ENCODE data around the gene RNF121. TPM values are rescaled to one million over a fixed set of nuclear protein-coding genes. Genes with fewer than 3 reads are reported as not detected.

RNF121 gene
- total and polyA plus RNA-seq, 2 of the 4 experiments (the other 2 are of a cell fraction) = 43.4 to 88.7 TPM

GRCh38 chr11:71951741-71952310, 23.0 kb downstream of the RNF121 start:
- no peak overlapping the region for H4K8ac ChIP-seq (ENCODE audit: low read depth in 2 of 2, low read length in 2 of 2)

More at GRCh38 chr11:71951741-71952310, 23.0 kb downstream of the RNF121 start:
- no peak for ATAC-seq (ENCODE audit: low read depth)
- no peak for DNase-seq
- no peaks in the 10 kb centered on the region; the same call in 1 of the 2 replicates for H3K36me3 ChIP-seq (ENCODE audit: control insufficient read depth, insufficient read depth, low read length)
- intact Hi-C loops (cut with micrococcal nuclease) = no loop called here
- no peak overlapping the region for H2BK5ac ChIP-seq (ENCODE audit: low read depth, low read length, poor library complexity, severe bottlenecking)
- H3K27me3 ChIP-seq (ENCODE audit: control insufficient read depth, insufficient read depth, low read length) = no peaks in the 10 kb centered on the region
- H3K79me1 ChIP-seq (ENCODE audit: low read depth in 1 of 2, low read length in 2 of 2) = peaks cover 46 to 70% of the 10 kb centered on the region in 2 experiments
- H3K23ac ChIP-seq (ENCODE audit: low read depth, low read length) = no peak overlapping the region
- no peak overlapping the region for H4K91ac ChIP-seq (ENCODE audit: insufficient read depth, low read depth, low read length)
- H4K5ac ChIP-seq (ENCODE audit: low read depth, low read length) = no peak overlapping the region
- no peak overlapping the region for H2BK120ac ChIP-seq (ENCODE audit: low read depth, low read length)
- no peak overlapping the region for H2BK20ac ChIP-seq (ENCODE audit: low read depth, low read length)
- H3K9ac ChIP-seq (ENCODE audit: low read depth, low read length) = no peak overlapping the region
- no peak overlapping the region for H2AFZ ChIP-seq (replicated peaks; ENCODE audit: low read length, poor library complexity)
- H3K27ac ChIP-seq (ENCODE audit: insufficient read depth, low read length) = no peak overlapping the region
- POLR2A ChIA-PET (ENCODE audit: unreplicated experiment) = no interaction called here
- CTCF ChIA-PET = interaction anchor here (1.1 kb wide), 1 partner anchor 13 kb away, joined by 3 read pairs; no protein-coding TSS in a partner anchor
- no peak overlapping the region for H2BK15ac ChIP-seq (ENCODE audit: low read depth, low read length)
- no peaks in the 10 kb centered on the region for H3K9me3 ChIP-seq (ENCODE audit: control insufficient read depth, insufficient read depth, low read length)
- in situ Hi-C loops (cut with MboI; ENCODE audit: low sequenced_read_pairs) = no loop called here
- no peak overlapping the region for H3K18ac ChIP-seq (ENCODE audit: low read depth, low read length)
- no peak overlapping the region for H2AK5ac ChIP-seq (ENCODE audit: low read depth, low read length)
- dilution Hi-C loops (cut with HindIII; ENCODE audit: low sequenced_read_pairs, unreplicated experiment) = no loop called here
- peaks cover 8% of the 10 kb centered on the region for H3K4me1 ChIP-seq (ENCODE audit: control insufficient read depth, insufficient read depth, low read length)
- peaks cover 64% of the 10 kb centered on the region for H4K20me1 ChIP-seq (ENCODE audit: insufficient read depth, low read length)
- BruUV-seq (replicated peaks) = no TSS peak
- no CpG with 5 or more reads among the region's 4 CpGs for WGBS, 2 experiments (ENCODE audit: extremely low coverage in 2 of 2, insufficient read length in 1 of 2)
- no peak overlapping the region for H3K14ac ChIP-seq (replicated peaks; ENCODE audit: low read depth, low read length)
- H3K9me1 ChIP-seq (ENCODE audit: insufficient read depth, low read length) = no peaks in the 10 kb centered on the region; the same call in none of the 2 replicates
- no peak overlapping the region for H2AK9ac ChIP-seq (replicated peaks; ENCODE audit: low read depth, low read length, poor library complexity)
- no peak overlapping the region for H3K4me2 ChIP-seq (ENCODE audit: low read depth, low read length)
- H3K56ac ChIP-seq (ENCODE audit: extremely low read depth, insufficient read depth, low read length) = no peak overlapping the region
- H3K4ac ChIP-seq (ENCODE audit: low read depth, low read length) = no peak overlapping the region
- H3K4me3 ChIP-seq (ENCODE audit: insufficient read depth, low read depth, low read length) = no peak overlapping the region
- TF ChIP-seq CEBPB (IDR thresholded peaks at IDR 0.05; ENCODE audit: low read depth, low read length) = no peak
- TF ChIP-seq RFX5 (IDR thresholded peaks at IDR 0.05; ENCODE audit: low read depth, low read length) = no peak
- no peak for TF ChIP-seq CHD1 (IDR thresholded peaks at IDR 0.05; ENCODE audit: low read depth, low read length)
- TF ChIP-seq ELK1 (IDR thresholded peaks at IDR 0.05; ENCODE audit: borderline replicate concordance, low read depth, low read length) = no peak
- no peak for TF ChIP-seq MAFK (IDR thresholded peaks at IDR 0.05; ENCODE audit: low read depth, low read length)
- TF ChIP-seq NFE2L2 (IDR thresholded peaks at IDR 0.05; ENCODE audit: low read depth, low read length) = no peak
- no peak for TF ChIP-seq POLR2A (IDR thresholded peaks at IDR 0.05; ENCODE audit: low read depth, low read length)
- TF ChIP-seq MAZ (IDR thresholded peaks at IDR 0.05; ENCODE audit: borderline replicate concordance, low read depth, low read length) = no peak
- no peak for TF ChIP-seq MXI1 (IDR thresholded peaks at IDR 0.05; ENCODE audit: borderline replicate concordance, low read depth, low read length)
- no peak for TF ChIP-seq CTCF (conservative IDR thresholded peaks at IDR 0.05; ENCODE audit: low read depth, low read length)
- no peak for TF ChIP-seq USF2 (IDR thresholded peaks at IDR 0.05; ENCODE audit: low read depth, low read length)
- TF ChIP-seq RCOR1 (IDR thresholded peaks at IDR 0.05; ENCODE audit: insufficient replicate concordance, low read length) = no peak
- no peak for TF ChIP-seq SMC3 (IDR thresholded peaks at IDR 0.05; ENCODE audit: low read depth, low read length)
- no peak for TF ChIP-seq FOS (IDR thresholded peaks at IDR 0.05; ENCODE audit: low read depth, low read length)
- TF ChIP-seq BHLHE40 (IDR thresholded peaks at IDR 0.05; ENCODE audit: low read depth, low read length) = no peak
- TF ChIP-seq RAD21 (IDR thresholded peaks at IDR 0.05; ENCODE audit: low read length) = no peak
